ENCODE measurements around the gene SMIM8. TPM values are rescaled to one million over a fixed set of nuclear protein-coding genes. Genes with fewer than 3 reads are reported as not detected.

SMIM8 gene
- polyA plus RNA-seq, 12 donors: 8.5 to 16.2 (median 11.8) TPM; not detected in 1

GRCh38 chr6:87333033-87333432 lies 10.6 kb downstream of the SMIM8 start:
- no peak for DNase-seq

GRCh38 chr6:87333591-87334181 lies 11.3 kb downstream of the SMIM8 start:
- DNase-seq: no peak

DNA sequence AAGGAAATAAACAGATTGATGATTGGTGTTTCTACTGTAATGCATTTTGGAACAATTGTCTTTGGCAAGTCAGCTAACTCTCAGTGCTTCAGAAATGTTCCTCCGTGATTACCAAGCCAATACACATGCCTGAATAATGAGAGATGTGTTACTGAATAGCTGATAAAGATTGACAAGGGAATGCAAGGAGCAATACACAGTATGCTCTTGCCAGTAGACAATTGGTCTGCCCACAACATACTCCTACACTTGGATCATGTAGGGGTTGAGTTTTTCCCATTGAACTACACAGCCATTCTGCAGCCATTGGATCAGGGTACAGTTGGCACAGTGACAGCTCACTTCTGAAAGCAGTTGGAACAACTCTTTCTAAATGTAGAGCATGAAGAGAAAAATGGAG lies 12.3 kb downstream of the SMIM8 start:
- DNase-seq: no peak

DNA sequence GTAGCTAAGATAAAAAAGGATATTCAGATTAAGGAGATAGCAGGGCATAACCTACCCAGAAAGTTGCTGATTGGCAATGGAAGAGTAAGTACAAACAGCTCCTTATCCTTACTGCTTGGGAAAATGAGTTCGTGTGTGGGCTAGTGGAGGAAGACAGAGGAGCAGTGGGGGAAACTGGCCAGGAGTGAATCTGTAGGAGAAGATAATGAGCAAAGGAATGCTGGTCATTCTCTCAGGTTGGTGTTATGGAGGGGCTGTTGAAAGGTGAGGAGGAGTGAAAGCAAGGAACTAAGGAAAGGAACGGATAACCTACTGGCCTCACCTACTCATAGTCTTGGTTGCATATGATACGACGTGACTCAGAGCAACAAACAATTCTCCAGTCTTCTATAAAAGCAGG lies 14.0 kb downstream of the SMIM8 start:
- no peak for DNase-seq

GRCh38 chr6:87340230-87340629 lies 17.8 kb downstream of the SMIM8 start:
- no peak for DNase-seq

DNA sequence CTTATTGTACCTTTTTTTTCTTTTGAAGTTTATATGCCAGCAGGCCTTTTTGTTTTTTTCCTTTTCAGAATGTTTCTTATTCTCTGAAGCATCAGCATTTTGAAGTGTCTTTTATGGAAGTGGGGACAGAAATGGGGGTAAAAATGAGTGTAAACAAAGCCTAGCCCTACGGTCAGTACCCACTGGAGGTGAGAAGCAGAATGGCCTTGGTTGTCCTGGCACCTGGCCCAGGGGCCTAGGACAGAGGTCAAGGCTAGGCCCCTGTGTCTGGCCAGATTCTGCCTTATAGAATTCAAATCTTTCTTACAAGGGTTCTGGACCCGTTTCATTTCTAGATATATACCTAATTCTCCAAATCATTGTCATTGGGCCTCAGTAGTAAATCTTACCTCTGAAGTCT lies 18.8 kb downstream of the SMIM8 start:
- DNase-seq: no peak

DNA sequence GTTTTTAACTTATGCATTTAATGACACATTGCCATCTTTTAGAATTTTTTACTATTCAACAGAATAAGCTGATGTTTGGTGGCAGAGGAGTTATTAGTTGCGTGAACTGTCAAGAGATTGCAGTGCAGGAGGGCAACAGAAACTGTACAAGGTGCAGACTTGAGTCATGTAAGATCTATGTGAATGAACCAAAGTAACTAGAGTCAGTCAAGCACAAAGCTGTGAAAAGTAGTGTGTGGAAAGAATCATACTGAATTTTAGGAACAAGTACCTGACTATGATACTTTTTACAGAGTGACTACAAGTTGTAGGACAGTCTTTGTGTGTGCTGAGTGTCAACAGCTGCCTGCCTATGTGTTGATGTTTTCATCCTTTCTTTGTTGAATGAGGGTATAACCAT lies 19.5 kb downstream of the SMIM8 start:
- DNase-seq: no peak

GRCh38 chr6:87342829-87343228 lies 20.4 kb downstream of the SMIM8 start:
- no peak for DNase-seq

DNA sequence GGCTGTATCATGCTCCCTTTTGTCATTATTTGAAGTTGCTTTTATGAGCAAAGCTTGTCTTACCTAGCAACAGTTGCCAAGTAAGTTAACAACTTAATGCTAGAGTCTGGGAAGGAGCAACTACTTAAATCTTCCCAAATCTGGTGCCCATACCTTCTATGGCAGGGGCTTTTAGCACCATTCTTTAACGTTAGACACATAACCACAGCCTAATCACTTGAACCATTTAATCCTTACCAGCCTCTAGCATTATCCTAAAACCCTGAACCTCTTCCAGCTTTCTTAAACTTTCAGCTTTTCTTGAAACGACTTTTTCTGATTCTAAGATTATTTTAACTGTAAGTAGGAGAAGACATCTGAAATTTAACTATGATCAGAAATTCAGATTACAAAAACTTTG lies 22.3 kb downstream of the SMIM8 start, which contains the start of gene C6orf163:
Gene C6orf163, plus strand, starts transcription at position 83 of the 400 bp plus-strand sequence. Its CDS starts 287 bp downstream, at position 370.
- no peak for DNase-seq

DNA sequence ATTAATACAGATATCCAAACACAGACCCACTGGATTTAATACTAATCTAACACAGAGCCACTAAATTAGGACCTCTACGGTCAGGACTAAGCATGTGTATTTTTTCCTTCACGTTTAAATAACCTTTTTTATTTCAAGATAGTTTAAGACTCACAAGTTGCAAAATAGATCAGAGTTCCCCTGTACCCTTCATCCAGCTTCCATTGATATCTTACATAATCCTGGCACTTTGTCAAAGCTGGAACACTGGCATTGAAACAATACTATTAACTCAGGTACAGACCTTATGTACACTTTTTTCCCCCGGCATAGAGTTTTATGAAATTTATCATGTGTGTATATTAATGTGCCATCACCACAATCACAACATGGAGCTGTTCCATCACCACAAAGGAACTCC lies 24.3 kb downstream of the SMIM8 start:
- DNase-seq: no peak

DNA sequence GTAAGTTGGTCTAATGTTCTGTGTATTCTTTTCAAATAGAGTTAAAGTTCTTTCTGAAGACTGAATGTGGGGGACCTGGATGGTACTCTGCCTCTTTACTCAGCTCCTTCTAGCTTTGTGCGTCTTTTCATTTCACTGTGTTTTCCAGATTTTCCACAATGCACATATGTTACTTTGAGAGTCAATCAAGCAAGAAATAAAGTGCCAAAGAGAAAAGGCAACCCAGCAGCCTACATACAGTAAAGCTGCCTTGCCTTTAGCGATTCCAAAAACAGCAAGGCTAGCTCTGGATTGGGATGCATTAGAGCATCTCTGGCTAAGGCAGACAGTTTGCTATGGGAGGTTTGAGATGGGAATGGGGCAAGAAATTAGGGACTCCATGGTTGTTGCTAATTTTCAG lies 27.5 kb downstream of the SMIM8 start:
- no peak for DNase-seq

DNA sequence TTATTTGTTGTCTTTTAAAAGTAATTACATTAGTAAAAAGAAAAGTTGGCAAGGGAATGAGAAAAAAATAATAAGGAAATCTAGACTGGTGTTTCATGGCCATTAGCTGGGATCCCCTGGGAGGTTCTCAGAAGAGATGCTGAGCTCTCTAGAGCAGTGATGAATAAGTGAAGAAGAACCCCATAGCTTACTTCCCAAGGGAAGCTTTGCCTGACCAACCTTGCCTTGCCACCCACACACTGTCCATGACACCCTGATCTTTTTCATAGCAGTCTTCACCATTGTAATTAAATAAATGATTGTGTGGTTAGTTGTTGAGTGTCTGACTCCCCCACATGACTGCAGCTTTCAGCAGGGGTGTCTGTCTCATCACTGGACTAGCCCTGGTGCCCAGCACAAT lies 28.1 kb downstream of the SMIM8 start:
- DNase-seq: no peak

DNA sequence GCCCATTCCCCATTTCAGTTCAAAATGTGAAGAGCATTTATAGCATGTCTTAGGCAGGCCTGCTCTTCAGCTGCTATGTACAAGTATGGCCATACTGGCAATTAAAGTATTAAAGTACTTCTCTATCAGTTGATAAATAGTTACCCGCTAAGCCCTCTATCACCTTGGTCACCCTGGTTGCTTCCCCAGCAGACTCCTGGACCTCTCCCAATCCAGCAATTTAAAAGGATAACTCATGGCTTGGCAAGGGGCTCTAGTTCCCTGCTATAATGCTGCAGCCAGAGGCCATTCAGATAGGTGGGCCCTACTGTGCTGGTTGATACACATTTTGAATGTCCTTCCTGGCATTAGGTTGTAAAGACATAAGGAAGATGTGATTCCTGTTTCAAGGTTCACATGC lies 29.2 kb downstream of the SMIM8 start:
- DNase-seq: no peak

GRCh38 chr6:87356181-87356580 lies 33.8 kb downstream of the SMIM8 start:
- DNase-seq: no peak

- no peak for DNase-seq
Observed at GRCh38 chr6:87357479-87358196, 35.2 kb downstream of the SMIM8 start.

GRCh38 chr6:87364602-87365252 lies 42.3 kb downstream of the SMIM8 start:
- DNase-seq: no peak

DNA sequence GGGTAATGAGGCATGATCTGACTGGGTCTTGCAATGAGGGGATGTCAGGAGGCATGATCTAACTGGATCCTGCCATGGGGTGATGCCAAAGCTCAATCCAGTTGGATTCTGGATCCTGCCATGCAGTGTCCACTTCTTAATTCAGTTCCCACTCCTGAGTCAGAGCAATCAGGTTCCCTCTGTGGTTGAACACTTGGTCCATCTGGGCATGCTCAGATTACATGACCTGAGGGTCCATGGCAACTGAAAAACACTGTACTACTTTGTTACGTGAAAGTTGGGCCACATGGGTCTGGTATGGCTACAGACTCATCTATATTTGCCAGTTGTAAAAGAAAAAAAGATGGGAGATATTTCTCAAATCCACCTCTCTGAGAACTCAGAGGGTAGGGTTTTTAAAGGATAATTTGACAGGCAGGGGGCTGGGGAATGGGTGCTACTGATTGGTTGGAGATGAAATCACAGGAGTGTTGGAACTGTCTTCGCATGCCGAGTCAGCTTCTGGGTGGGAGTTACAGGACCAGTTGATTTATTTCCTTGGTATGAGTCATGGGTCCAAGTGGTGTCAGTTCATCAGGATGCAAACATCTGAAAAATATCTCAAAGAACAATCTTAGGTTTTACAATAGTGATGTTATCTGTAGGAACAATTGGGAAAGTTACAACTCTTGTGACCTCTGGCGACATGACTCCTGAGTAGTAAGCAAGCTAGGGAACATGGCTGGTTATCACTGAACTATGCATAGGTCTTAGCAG lies 43.9 kb downstream of the SMIM8 start:
- DNase-seq: no peak

DNA sequence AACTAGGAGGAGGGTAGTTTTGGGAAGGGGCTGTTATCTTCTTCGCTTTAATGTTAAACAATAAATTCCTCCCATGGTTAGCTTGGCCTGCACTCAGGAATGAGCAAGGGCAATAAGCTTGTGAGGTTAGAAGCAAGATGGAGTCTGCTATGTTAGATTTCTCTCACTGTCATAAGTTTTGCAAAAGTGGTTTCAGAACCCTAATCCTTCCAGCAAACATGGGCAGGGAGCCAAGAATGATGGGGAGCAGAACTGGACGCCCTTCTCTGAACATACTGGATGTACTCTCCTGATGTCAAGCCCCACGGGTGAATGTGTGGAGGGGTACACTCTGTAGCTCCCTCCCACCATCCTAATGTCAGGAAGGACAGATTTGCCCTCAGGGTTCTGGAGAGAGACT lies 44.5 kb downstream of the SMIM8 start:
- DNase-seq: no peak

DNA sequence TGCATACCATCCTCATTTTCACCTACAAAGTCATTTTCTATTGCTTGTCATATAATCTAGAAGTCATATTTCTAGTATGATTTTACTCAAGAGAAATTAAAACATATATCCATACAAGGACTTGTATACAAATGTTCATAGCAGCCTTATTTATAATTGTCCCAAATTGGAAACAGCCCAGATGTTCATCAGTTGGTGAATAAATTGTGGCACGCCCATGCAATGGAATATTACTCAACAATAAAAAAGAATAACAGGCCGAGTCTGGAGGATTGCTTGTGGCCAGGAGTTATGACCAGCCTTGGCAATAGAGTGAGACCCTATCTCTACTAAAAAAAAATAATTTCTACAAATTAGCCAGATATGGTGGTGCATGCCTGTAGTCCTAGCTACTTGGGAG lies 51.0 kb downstream of the SMIM8 start:
- no peak for DNase-seq

DNA sequence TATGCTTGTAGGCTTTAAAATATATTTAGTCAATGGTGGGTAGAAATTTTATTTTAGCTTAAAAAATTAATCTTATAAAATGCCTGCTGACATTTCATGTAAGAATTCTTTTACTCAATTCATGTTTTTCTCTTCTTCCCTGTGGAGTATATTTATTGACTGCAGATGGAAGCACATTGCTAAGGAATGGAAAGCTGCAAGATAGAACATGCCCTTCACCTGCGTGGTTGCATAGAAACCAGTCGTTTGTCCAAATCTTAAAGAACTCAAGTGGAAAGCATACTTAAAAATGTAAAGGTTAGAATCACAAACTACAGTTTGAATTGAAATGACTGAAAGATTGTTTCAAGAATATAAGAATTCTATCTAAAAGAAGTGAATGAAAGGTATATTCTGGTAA lies 52.9 kb downstream of the SMIM8 start:
- no peak for DNase-seq

GRCh38 chr6:87376643-87377042 lies 54.3 kb downstream of the SMIM8 start:
- DNase-seq: no peak

DNA sequence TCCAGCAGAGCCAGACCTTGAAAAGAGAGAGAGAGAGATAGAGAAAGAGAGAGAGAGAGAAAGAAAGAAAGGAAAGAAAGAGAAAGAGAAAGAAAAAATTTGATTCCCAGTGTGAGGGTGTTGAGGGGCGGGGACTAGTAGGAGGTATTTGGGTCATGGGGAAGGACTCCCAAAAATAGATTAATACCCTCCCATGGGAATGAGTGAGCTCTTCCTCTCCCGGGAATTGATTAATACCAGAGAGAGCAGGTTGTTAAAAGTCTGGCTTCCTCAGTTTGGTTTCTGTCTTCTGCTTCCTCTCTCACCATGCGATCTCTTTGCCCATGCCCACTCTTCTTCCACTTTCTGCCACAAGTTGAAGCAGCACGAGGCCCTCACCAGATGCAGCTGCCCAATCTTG lies 56.6 kb downstream of the SMIM8 start:
- DNase-seq: no peak

- no peak for DNase-seq
Observed at GRCh38 chr6:87382861-87383260, 60.5 kb downstream of the SMIM8 start.

Data from muscle of arm (tissue), 12 donors.